ELF-1 (cell line): Measurements from ENCODE around the gene SELENOK.
"Not testable (repeated sequence)": the region's sequence is repeated elsewhere in the genome, so short reads cannot be mapped to it uniquely, and the experiment has no call there.

Experiments
- DNase-seq: peaks from one replicate; pipeline ENCODE4 v3.0.0-alpha.2; 2016; ENCODE audit warnings: low read depth, low spot score

SELENOK gene

DNA sequence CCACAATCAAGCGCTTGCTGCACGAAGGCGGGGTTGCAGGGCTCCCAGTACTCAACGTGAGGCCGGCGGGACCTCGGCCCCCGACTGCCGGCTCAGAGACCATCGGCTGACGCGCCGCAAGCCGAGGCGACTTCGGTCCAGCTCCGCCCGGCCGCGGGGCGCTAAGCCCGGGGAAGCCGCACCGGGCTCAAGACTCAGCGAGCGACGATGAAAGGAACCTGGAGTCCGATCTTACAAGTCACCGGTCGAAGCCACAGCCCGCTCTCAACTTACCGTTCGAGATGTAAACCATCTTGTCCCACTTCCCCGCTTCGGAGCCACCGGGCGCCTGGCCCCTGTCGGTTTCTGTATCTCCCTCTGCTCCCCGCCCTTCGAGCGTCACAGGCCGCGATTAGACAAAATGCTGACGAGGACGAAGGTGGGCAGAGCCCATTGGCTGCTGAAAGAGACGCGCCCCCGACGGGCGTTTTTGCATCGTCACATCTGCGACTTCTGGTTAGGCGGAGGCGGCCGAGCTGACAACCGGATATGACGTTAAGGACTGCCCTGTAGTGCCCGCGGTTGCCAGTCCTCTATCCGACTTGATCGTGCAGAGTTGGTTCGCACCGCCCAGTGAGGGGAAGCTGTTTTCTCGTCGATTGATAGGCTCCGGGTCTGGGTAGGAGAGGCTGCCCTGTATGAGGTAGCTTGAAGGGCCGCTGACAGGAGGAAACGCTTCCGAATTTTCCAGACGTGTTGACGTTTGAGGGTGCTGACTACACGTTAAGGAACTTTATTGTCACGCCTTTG lies at the start of gene SELENOK:
Gene SELENOK, minus strand, starts transcription at position 363 of the 789 bp plus-strand sequence.
- peak; percentile 100 for DNase-seq

DNA sequence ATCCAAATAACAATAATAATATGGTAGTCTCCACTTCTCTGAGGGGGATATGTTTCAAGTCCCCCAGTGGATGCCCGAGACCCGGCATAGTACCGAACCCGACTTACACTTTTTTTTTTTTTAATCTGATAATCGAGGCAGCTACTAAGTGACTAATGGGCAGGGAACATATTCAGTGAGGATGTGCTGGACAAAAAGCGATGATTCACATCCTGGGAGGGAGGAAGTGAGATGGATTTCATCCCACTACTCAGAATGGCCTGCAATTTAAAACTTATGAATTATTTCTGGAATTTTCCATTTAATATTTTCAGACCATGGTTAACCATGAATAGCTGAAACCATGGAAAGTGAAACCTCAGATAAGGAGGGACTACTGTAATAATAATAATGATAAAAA lies 49.5 kb upstream of the SELENOK start:
- DNase-seq: no peak

- DNase-seq: no peak
Observed at GRCh38 chr3:53940623-53941022, 49.0 kb upstream of the SELENOK start.

DNA sequence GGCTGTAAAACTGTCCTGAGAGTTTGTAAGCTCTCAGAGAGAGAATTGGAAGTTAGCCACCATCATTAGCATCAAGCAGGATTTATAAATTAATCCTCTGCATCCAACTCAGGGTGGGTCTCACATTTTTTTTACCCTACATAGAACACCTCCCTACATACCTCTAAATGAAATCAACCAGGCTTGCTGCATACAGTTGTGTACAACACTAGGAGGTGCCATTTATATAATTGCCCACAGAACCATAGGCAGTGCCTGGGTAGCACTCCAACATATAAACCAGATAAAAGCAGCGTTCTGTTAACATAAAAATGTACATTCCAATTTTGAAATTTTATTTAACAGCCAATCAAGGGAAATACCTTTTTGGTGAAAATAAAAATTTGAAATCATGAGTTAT lies 48.2 kb upstream of the SELENOK start:
- no peak for DNase-seq

DNA sequence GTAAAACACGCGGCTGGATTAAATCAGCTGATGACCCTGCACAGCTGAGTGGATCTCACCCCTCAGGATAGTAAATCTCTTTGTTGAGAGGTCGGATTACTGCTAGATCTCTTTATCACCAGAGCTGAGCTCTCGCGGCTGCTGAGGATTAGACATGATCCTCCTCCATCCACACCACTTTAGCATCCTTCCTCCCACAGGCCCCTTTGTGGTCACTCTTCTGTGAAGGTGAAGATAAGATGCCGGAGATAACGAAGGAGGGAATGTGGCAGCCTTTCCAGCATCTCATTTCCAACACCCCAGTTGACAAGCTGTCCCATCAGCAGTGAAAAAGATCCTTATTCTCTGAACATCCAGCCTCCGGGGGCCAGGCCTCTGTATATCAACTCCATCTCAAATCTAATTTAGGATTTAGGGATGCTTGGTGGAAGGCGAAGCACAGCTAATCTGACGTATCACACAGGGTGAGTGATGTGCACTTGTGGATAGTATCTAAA lies 47.5 kb upstream of the SELENOK start:
- peak; percentile 52 for DNase-seq

DNA sequence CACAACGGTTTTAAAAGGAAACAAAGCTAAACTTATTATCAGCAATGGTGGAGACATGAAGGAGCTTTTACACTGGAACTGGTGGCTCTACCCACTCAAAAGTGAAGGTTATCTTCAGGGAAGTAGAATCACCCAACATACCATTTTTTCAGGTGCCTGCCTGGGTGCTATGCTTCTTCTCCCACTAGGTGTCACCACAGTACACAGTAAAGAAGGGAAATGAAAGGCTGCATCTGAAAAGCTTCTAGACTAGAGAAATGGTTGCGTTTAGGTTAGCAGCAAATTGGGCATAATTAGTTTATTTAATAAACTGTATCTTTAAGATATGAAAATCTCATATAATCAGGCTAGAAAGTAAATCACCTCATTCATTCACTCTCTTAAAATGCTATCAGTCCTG lies 47.0 kb upstream of the SELENOK start:
- DNase-seq: peak; percentile 62

- no peak for DNase-seq
Observed at GRCh38 chr3:53936347-53936746, 44.7 kb upstream of the SELENOK start.

- no peak for DNase-seq
Observed at GRCh38 chr3:53935283-53935901, 43.7 kb upstream of the SELENOK start.

GRCh38 chr3:53927208-53927872 lies 35.7 kb upstream of the SELENOK start:
- DNase-seq: not testable (repeated sequence)

- DNase-seq: no peak
Observed at GRCh38 chr3:53921296-53921695, 29.6 kb upstream of the SELENOK start.

GRCh38 chr3:53919741-53920140 lies 28.1 kb upstream of the SELENOK start:
- no peak for DNase-seq

GRCh38 chr3:53913401-53913800 lies 21.7 kb upstream of the SELENOK start:
- DNase-seq: no peak

DNA sequence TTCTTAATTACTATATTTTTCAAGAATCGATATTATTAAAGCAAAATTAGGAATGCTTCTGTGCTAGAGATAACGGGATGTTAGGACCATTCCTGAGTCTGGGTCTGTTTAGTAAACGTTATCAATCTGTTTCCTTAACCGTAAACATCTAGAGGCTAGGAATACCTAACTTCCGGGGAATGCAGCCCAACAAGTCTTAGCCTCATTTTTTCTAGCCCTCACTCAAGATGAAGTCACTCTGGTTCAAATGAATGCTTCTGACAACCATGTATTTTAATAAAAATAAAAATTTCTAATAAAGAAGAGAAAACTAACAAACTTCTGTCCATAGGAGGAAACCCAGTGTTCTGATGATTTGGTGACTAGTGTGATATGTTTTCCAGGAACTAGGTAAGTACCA lies 11.1 kb upstream of the SELENOK start:
- DNase-seq: no peak

DNA sequence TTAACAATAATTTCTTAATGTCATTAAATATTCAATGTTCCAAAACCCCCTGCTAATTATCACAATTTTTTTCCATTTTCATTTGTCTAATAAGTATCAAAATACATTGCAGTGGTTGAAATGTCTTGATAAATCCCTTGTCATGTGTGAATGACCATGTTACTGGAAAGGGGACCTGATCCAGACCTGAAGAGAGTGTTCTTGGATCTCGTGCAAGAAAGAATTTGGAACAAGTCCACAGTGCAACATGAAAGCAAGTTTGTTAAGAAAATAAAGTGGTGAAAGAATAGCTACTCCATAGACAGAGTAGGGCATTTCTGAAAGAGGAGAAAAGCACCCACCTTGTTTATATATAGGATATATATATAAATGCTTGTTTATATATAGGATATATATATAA lies 10.4 kb upstream of the SELENOK start:
- no peak for DNase-seq

GRCh38 chr3:53900666-53901331 lies 9.1 kb upstream of the SELENOK start:
- no peak for DNase-seq

DNA sequence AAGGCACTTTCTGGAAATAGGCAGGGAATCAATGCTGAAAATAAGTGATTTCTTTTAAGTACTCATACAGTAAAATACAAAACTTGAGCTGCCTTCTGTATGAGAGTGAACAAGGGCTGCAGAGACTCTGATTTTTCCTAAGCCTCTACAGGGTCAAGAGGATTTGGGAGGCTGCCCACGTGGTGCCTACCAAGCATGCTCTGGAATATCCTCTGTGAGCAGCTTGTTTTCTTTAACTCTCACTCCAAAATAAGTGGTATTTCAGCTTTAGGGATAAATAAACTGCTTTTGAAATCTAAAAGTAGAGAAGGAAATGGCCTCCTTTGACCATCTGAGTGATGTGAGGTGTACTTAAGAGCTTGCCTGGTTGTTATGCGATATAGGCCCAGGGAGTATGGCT lies 8.1 kb upstream of the SELENOK start:
- no peak for DNase-seq

- DNase-seq: no peak
Observed at GRCh38 chr3:53892286-53892637, 603 bp upstream of the SELENOK start.

DNA sequence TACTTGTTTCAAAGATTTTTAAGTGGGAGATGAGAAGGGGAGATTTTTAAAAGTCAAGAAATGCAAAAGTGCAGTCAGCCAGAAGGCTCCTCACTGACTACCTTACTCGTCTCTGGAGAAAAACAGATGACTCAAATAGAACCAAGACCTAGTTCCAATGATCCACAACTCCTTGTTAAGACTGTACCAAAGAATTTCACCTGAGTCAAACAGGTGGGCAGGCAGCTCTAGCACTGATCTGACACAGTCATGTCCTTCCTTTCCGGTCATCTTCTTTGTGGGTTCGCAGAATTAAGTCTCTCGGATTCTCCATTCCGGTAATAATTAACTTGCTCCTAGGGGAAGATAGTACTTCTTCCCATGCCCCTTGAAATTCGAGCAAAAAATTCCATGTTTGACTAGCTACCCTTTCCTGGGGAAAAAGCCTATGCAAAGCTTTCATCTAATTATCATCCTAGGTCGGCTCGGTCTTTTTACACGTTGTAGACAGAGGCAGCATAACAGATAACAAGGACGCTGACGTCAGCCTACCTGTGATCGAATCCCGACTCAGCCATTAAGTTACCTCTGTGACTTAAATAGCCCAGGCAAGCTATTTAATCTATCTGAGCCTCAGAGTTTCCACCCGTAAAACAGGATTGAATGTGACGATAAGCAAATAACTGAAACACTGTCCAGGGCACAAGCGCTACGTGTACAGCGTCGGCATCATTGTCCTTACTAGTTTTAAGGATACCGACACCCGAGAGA lies 758 bp downstream of the SELENOK start:
- DNase-seq: peak; percentile 58

DNA sequence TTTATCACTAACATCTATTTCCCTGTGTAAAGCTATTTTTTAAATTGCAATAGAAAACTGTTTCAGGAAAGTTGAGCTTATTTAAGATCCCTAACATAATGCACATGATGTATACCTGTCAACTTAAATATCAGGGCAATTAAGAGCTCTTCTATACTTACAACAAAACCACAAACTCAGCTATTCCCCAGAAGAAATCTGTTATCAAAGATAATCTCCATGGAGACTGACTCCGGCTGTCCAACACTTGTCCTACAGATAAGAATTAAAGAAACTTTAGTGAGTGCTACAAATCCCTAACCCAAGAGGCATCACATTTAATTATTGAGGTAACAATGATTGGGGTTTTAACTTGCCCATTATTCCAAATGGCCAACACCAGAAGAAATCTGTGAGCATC lies 3.4 kb downstream of the SELENOK start:
- DNase-seq: no peak

DNA sequence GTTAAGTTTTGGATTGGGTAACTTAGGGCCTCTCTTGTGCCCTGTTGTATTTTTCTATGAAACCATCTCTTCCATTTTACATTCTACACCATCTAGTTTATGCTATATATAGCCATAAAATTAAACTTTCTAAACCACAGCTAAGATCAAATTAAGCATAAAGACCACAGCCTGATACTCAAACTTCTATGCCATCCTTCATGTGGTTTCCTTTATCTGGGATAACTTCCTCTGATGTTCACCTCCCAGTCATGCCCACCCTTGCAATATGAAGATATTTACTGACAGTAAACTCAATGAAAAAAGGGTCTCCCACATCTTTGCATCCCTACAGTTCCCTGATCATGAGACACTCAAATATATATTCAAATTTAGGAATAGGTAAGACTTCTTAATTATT lies 4.2 kb downstream of the SELENOK start:
- no peak for DNase-seq

DNA sequence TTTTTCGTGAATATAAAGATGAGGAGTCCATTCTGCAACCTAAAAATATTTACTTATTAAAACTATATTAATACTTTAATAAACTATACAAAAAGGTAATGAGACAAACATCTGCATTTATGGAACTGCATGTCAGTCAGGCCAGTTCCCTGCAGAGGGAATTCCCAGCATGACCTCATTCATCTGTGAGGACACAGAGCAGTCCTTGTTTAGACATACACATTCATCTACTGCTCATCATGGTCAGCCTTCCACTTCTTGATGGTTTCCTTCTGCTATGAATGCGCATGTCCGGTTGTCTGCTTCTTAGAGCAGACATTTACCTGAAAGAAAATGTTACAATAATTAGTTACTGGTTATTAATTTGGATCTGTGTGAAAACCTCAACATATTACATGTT lies 6.4 kb downstream of the SELENOK start:
- DNase-seq: no peak
